ENCODE results near the gene RFXANK.
A peak's percentile ranks its signal among the peaks of the same experiment; 100 is the strongest.
"Not testable (repeated sequence)": the region's sequence is repeated elsewhere in the genome, so short reads cannot be mapped to it uniquely, and the experiment has no call there.

The RFXANK gene

GRCh38 chr19:19170053-19170872 is 21.8 kb upstream of the RFXANK start, which contains the start of gene MEF2B:
Gene MEF2B, minus strand, starts transcription at chr19:19170263. Its CDS starts 19,528 bp downstream, at chr19:19150735.
- DNase-seq, result no peak

- DNase-seq, result no peak
Measured at GRCh38 chr19:19170873-19171672, 21.0 kb upstream of the RFXANK start.

- no peak for DNase-seq
Measured at GRCh38 chr19:19171821-19172532, 20.1 kb upstream of the RFXANK start.

GRCh38 chr19:19173243-19173642 is 18.8 kb upstream of the RFXANK start:
- not testable (repeated sequence) for DNase-seq

- no peak for DNase-seq
Measured at GRCh38 chr19:19176950-19177349, 15.1 kb upstream of the RFXANK start.

- DNase-seq, result no peak
Measured at GRCh38 chr19:19179548-19180441, 12.3 kb upstream of the RFXANK start.

- no peak for DNase-seq
Measured at GRCh38 chr19:19181488-19181998, 10.5 kb upstream of the RFXANK start.

- DNase-seq, result peak; percentile 41 to 43
Measured at GRCh38 chr19:19185853-19186740, 6.0 kb upstream of the RFXANK start.

GRCh38 chr19:19186742-19187141 is 5.3 kb upstream of the RFXANK start:
- no peak for DNase-seq

- no peak for DNase-seq
Measured at GRCh38 chr19:19191768-19192077, 335 bp upstream of the RFXANK start.

GRCh38 chr19:19192910-19193423 is 909 bp downstream of the RFXANK start:
- no peak for DNase-seq

GRCh38 chr19:19193926-19194325 is 1.9 kb downstream of the RFXANK start:
- DNase-seq, result no peak

GRCh38 chr19:19201697-19202630 is 9.9 kb downstream of the RFXANK start:
- DNase-seq, result no peak

- DNase-seq, result no peak
Measured at GRCh38 chr19:19202707-19203011, 10.6 kb downstream of the RFXANK start.

GRCh38 chr19:19203012-19203856 is 11.2 kb downstream of the RFXANK start, which contains the start of gene NR2C2AP:
Gene NR2C2AP, minus strand, starts transcription at chr19:19203414. Its CDS starts 354 bp downstream, at chr19:19203060.
- DNase-seq, result peak; percentile 86 to 91

- DNase-seq, result no peak
Measured at GRCh38 chr19:19204181-19204580, 12.1 kb downstream of the RFXANK start.

GRCh38 chr19:19205416-19206410 is 13.7 kb downstream of the RFXANK start:
- no peak for DNase-seq

Measured in AML-193 (cell line).